HL-60 (cell line): Measurements from ENCODE around the gene MED10.

Source experiments
- DNase-seq, 2 experiments: peaks; one replicate each; pipeline ENCODE4 v3.0.0-alpha.2; 2010 to 2020; ENCODE audit warnings: low read depth in 1 of 2, low spot score in 1 of 2
- H3K27ac ChIP-seq: fragments of 250-450 bp; sonication (Bioruptor Pico); replicated peaks from 2 replicates; pipeline ENCODE4 v1.5.1; 2020; ENCODE audit warnings: mild to moderate bottlenecking, moderate library complexity
- H3K27me3 ChIP-seq: fragments of 250-450 bp; sonication (Bioruptor Pico); 2 replicates; pipeline ENCODE4 v1.5.1; 2021; ENCODE audit warnings: mild to moderate bottlenecking, moderate library complexity; ENCODE audit not compliant: insufficient read depth, poor library complexity, severe bottlenecking
- H3K4me3 ChIP-seq: replicated peaks from 2 replicates; pipeline ENCODE4 v1.5.1; 2011; ENCODE audit warnings: mild to moderate bottlenecking, control low read depth, low read length; ENCODE audit not compliant: insufficient read depth
- GABPA ChIP-seq: IDR thresholded peaks from 2 replicates; pipeline ENCODE4 v1.6.1; 2012; ENCODE audit warnings: low read depth
- POLR2AphosphoS5 ChIP-seq: IDR thresholded peaks from 2 replicates; pipeline ENCODE4 v1.6.1; 2012; ENCODE audit warnings: low read depth
- SPI1 ChIP-seq: IDR thresholded peaks from 2 replicates; pipeline ENCODE4 v1.6.1; 2012; ENCODE audit warnings: low read depth, mild to moderate bottlenecking, borderline replicate concordance
- TF ChIP-seq, protein P1 (sequence below): IDR thresholded peaks from one replicate; pipeline ENCODE4 v1.5.1; 2011; ENCODE audit warnings: low read length, control low read depth, inconsistent platforms; ENCODE audit not compliant: insufficient read depth
- TF ChIP-seq, protein P2 (sequence below): IDR thresholded peaks from 2 replicates; pipeline ENCODE4 v1.6.1; 2012; ENCODE audit warnings: low read depth; ENCODE audit not compliant: insufficient replicate concordance

MED10 gene

DNA sequence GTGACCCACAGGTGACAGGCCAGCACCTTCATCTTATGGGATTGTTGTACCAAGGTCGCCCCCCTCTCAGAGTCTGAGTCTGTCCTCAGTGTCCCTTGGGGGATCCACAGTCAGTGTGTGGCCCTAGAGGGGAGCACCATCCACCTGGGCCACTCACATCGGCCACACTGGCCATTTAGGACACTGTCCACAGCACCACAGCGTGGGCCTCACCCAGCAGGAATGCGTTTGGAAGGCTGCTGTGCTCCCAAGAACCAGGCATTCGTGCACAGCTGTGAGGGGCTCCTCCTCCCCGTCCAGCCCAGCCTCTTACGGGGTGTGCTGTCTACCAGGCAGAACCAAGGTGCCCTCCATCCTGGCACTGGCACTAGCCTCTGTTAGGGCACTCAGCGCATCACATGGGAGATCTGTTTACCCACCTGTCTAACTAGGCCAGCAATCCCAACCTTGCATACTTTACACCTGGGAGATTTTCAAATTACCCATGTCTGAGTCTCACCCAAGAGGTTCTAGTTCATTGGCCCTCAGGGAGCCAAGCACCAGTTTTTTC, 45.8 kb upstream of the MED10 start:
- no peak for DNase-seq
- Histone ChIP-seq H3K27me3 (peaks cover 2% of the 10 kb centered on the region), H3K4me3 (no peak overlapping the region), H3K27ac (no peak overlapping the region)
- TF ChIP-seq, protein P1, sequence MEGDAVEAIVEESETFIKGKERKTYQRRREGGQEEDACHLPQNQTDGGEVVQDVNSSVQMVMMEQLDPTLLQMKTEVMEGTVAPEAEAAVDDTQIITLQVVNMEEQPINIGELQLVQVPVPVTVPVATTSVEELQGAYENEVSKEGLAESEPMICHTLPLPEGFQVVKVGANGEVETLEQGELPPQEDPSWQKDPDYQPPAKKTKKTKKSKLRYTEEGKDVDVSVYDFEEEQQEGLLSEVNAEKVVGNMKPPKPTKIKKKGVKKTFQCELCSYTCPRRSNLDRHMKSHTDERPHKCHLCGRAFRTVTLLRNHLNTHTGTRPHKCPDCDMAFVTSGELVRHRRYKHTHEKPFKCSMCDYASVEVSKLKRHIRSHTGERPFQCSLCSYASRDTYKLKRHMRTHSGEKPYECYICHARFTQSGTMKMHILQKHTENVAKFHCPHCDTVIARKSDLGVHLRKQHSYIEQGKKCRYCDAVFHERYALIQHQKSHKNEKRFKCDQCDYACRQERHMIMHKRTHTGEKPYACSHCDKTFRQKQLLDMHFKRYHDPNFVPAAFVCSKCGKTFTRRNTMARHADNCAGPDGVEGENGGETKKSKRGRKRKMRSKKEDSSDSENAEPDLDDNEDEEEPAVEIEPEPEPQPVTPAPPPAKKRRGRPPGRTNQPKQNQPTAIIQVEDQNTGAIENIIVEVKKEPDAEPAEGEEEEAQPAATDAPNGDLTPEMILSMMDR, result no peak
- TF ChIP-seq GABPA, result no peak
- no peak for TF ChIP-seq SPI1
- no peak for TF ChIP-seq POLR2AphosphoS5
- TF ChIP-seq, protein P2, sequence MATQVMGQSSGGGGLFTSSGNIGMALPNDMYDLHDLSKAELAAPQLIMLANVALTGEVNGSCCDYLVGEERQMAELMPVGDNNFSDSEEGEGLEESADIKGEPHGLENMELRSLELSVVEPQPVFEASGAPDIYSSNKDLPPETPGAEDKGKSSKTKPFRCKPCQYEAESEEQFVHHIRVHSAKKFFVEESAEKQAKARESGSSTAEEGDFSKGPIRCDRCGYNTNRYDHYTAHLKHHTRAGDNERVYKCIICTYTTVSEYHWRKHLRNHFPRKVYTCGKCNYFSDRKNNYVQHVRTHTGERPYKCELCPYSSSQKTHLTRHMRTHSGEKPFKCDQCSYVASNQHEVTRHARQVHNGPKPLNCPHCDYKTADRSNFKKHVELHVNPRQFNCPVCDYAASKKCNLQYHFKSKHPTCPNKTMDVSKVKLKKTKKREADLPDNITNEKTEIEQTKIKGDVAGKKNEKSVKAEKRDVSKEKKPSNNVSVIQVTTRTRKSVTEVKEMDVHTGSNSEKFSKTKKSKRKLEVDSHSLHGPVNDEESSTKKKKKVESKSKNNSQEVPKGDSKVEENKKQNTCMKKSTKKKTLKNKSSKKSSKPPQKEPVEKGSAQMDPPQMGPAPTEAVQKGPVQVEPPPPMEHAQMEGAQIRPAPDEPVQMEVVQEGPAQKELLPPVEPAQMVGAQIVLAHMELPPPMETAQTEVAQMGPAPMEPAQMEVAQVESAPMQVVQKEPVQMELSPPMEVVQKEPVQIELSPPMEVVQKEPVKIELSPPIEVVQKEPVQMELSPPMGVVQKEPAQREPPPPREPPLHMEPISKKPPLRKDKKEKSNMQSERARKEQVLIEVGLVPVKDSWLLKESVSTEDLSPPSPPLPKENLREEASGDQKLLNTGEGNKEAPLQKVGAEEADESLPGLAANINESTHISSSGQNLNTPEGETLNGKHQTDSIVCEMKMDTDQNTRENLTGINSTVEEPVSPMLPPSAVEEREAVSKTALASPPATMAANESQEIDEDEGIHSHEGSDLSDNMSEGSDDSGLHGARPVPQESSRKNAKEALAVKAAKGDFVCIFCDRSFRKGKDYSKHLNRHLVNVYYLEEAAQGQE, result no peak

DNA sequence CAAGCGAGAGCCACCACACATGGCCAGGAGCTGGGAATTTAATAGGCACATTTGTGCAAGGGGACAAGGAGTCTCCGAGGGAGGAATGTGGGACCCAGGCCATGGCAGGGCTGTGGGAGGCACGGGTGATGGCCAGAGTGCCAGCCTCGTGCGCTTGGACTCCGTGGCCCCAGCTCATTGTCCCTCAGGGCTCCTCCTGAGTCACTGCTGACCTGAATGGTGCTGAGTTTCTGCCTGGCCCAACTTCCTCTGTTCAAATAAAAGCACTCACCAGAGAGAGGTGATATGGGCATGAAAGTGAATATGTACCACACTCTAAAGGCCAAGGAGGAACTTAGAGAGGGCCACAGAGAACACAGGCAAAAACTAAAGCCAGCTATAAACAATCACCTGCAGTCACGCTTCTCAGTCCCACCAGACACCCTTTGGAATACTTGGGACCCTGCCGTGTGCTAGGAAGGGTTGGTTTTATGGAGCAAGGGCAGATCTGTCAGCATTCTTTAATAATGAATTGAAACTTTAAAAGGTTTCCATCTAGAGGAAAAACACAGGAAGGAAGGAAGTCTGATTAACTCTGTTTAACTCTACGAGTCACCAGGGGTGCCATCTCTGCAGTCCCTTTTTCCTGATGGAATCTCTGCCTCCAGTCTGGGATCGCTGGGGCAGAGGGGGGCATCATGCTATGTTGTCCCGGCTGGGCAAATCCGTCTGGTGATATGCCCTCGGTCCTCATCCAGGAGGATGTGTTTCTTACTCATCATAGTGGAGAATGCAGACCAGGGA, 45.2 kb upstream of the MED10 start:
- no peak overlapping the region for H3K4me3 ChIP-seq
- DNase-seq, result no peak
- TF ChIP-seq GABPA, result no peak
- TF ChIP-seq, protein P1, result no peak
- TF ChIP-seq, protein P2, result no peak
- no peak for TF ChIP-seq SPI1
- no peak for TF ChIP-seq POLR2AphosphoS5
- H3K27ac ChIP-seq, result no peak overlapping the region
- peaks cover 2% of the 10 kb centered on the region for H3K27me3 ChIP-seq

DNA sequence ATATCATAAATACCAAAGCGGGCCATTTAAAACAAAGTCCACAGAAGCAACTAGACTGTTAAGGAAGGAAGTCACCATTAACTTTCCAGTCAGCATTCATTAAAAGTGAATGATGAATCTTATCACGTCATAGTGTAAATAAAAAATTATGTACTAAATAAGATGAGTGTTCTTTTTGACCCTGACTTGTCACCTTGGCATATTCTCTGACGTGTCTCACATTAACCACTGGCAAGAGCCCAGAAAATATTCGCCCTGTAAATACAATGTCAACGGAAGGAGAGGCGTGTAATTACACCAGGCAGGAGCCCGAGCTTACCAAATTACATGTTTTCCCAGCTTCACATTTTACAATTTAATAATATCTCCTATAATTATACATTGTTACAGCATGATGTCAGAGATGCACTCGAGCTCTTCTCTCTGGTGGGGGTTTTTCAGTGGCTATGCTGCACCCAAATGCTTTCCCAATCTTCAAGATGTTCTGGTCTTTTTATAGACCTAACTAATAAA, 41.0 kb upstream of the MED10 start:
- Histone ChIP-seq H3K27ac (no peak overlapping the region), H3K27me3 (peaks cover 2% of the 10 kb centered on the region), H3K4me3 (no peak overlapping the region)
- TF ChIP-seq GABPA, result no peak
- TF ChIP-seq, protein P2, result no peak
- TF ChIP-seq SPI1, result no peak
- no peak for TF ChIP-seq POLR2AphosphoS5
- TF ChIP-seq, protein P1, result no peak
- DNase-seq, result no peak
